ENCODE measurements around the gene ASIC3. TPM values are rescaled to one million over a fixed set of nuclear protein-coding genes. Genes with fewer than 3 reads are reported as not detected.

ASIC3 gene
- total and polyA plus RNA-seq, 2 of the 4 experiments (the other 2 are of a cell fraction): 0.74 TPM; not detected in 1

GRCh38 chr7:151075978-151076426, 27.7 kb downstream of the ASIC3 start:
- Histone ChIP-seq H3K9me3 (ENCODE audit: control insufficient read depth, insufficient read depth, low read length) (no peaks in the 10 kb centered on the region), H2AFZ (replicated peaks; ENCODE audit: low read length, poor library complexity) (peak overlapping the region; percentile 19), H2BK20ac (ENCODE audit: low read depth, low read length) (no peak overlapping the region), H3K4me2 (ENCODE audit: low read depth, low read length) (no peak overlapping the region), H3K9me1 (ENCODE audit: insufficient read depth, low read length) (no peaks in the 10 kb centered on the region), H4K5ac (ENCODE audit: low read depth, low read length) (no peak overlapping the region), H3K27ac (ENCODE audit: insufficient read depth, low read length) (no peak overlapping the region), H2BK15ac (ENCODE audit: low read depth, low read length) (no peak overlapping the region), H3K27me3 (ENCODE audit: control insufficient read depth, insufficient read depth, low read length) (no peaks in the 10 kb centered on the region), H3K56ac (ENCODE audit: extremely low read depth, insufficient read depth, low read length) (no peak overlapping the region), H3K4ac (ENCODE audit: low read depth, low read length) (no peak overlapping the region), H4K91ac (ENCODE audit: insufficient read depth, low read depth, low read length) (no peak overlapping the region), H4K8ac (ENCODE audit: low read depth in 2 of 2, low read length in 2 of 2) (no peak overlapping the region), H2AK9ac (replicated peaks; ENCODE audit: low read depth, low read length, poor library complexity) (no peak overlapping the region), H3K36me3 (ENCODE audit: control insufficient read depth, insufficient read depth, low read length) (peaks cover 62% of the 10 kb centered on the region), H3K4me1 (ENCODE audit: control insufficient read depth, insufficient read depth, low read length) (peaks cover 8% of the 10 kb centered on the region), H3K14ac (replicated peaks; ENCODE audit: low read depth, low read length) (no peak overlapping the region), H3K9ac (ENCODE audit: low read depth, low read length) (no peak overlapping the region), H3K79me1 (ENCODE audit: low read depth in 1 of 2, low read length in 2 of 2) (peaks cover 13 to 57% of the 10 kb centered on the region in 2 experiments; a peak in 3 of 4 replicates), H2BK5ac (ENCODE audit: low read depth, low read length, poor library complexity, severe bottlenecking) (no peak overlapping the region), H2BK120ac (ENCODE audit: low read depth, low read length) (no peak overlapping the region), H4K20me1 (ENCODE audit: insufficient read depth, low read length) (peaks cover 22% of the 10 kb centered on the region), H3K18ac (ENCODE audit: low read depth, low read length) (no peak overlapping the region), H2AK5ac (ENCODE audit: low read depth, low read length) (no peak overlapping the region), H3K4me3 (ENCODE audit: insufficient read depth, low read depth, low read length) (no peak overlapping the region), H3K23ac (ENCODE audit: low read depth, low read length) (no peak overlapping the region)
- intact Hi-C loops (cut with micrococcal nuclease) (no loop called here), in situ Hi-C loops (cut with MboI; ENCODE audit: low sequenced_read_pairs) (no loop called here), dilution Hi-C loops (cut with HindIII; ENCODE audit: low sequenced_read_pairs, unreplicated experiment) (no loop called here)
- WGBS, 2 experiments (ENCODE audit: extremely low coverage in 2 of 2, insufficient read length in 1 of 2): no CpG with 5 or more reads among the region's 22 CpGs
- ChIA-PET POLR2A (ENCODE audit: unreplicated experiment) (no interaction called here), CTCF (no interaction called here)
- TSS peak; percentile 81 for BruUV-seq (replicated peaks)
- DNase-seq (no peak), ATAC-seq (ENCODE audit: low read depth) (no peak)
- TF ChIP-seq FOS (IDR thresholded peaks at IDR 0.05; ENCODE audit: low read depth, low read length) (no peak), CHD1 (IDR thresholded peaks at IDR 0.05; ENCODE audit: low read depth, low read length) (no peak), USF2 (IDR thresholded peaks at IDR 0.05; ENCODE audit: low read depth, low read length) (no peak), SMC3 (IDR thresholded peaks at IDR 0.05; ENCODE audit: low read depth, low read length) (no peak), BHLHE40 (IDR thresholded peaks at IDR 0.05; ENCODE audit: low read depth, low read length) (no peak), POLR2A (IDR thresholded peaks at IDR 0.05; ENCODE audit: low read depth, low read length) (no peak), ELK1 (IDR thresholded peaks at IDR 0.05; ENCODE audit: borderline replicate concordance, low read depth, low read length) (no peak), MXI1 (IDR thresholded peaks at IDR 0.05; ENCODE audit: borderline replicate concordance, low read depth, low read length) (no peak), RCOR1 (IDR thresholded peaks at IDR 0.05; ENCODE audit: insufficient replicate concordance, low read length) (no peak), CTCF (conservative IDR thresholded peaks at IDR 0.05; ENCODE audit: low read depth, low read length) (no peak), RAD21 (IDR thresholded peaks at IDR 0.05; ENCODE audit: low read length) (no peak), CEBPB (IDR thresholded peaks at IDR 0.05; ENCODE audit: low read depth, low read length) (no peak), RFX5 (IDR thresholded peaks at IDR 0.05; ENCODE audit: low read depth, low read length) (no peak), NFE2L2 (IDR thresholded peaks at IDR 0.05; ENCODE audit: low read depth, low read length) (no peak), MAZ (IDR thresholded peaks at IDR 0.05; ENCODE audit: borderline replicate concordance, low read depth, low read length) (no peak)

All from IMR-90 (cell line).